Measurements from ENCODE around the gene MYL3.

GRCh38 chr3:46873521-46873920, 10.3 kb upstream of the MYL3 start:
- TF ChIP-seq POLR2A (IDR thresholded peaks at IDR 0.05; ENCODE audit: low read length), result no peak
- no peak for TF ChIP-seq GATA1 (IDR thresholded peaks at IDR 0.05; ENCODE audit: low read depth, low read length)

All from erythroblast (primary cell).